ENCODE results near the gene EIF2AK3.

DNA sequence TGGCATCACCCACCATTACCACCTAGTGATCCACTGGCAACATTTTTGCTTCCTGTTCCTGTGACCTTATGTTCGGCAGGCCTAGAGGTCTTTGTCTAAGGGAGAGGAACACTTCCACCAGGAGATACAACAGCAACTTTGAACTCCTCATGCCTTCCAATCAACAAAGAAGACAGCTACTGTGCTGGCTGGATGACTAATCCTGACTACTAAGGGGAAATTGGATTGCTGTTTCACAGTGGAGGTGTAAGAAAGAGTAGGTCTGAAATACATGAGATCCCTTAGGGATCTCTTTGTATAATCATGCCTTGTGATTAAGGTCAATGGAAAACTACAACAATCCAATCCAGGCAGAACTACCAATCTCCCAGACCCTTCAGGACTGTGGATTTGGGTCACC lies 45.2 kb downstream of the EIF2AK3 start:
- TF ChIP-seq, protein P1, sequence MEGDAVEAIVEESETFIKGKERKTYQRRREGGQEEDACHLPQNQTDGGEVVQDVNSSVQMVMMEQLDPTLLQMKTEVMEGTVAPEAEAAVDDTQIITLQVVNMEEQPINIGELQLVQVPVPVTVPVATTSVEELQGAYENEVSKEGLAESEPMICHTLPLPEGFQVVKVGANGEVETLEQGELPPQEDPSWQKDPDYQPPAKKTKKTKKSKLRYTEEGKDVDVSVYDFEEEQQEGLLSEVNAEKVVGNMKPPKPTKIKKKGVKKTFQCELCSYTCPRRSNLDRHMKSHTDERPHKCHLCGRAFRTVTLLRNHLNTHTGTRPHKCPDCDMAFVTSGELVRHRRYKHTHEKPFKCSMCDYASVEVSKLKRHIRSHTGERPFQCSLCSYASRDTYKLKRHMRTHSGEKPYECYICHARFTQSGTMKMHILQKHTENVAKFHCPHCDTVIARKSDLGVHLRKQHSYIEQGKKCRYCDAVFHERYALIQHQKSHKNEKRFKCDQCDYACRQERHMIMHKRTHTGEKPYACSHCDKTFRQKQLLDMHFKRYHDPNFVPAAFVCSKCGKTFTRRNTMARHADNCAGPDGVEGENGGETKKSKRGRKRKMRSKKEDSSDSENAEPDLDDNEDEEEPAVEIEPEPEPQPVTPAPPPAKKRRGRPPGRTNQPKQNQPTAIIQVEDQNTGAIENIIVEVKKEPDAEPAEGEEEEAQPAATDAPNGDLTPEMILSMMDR (IDR thresholded peaks at IDR 0.05): no peak
- no peak for TF ChIP-seq EP300 (IDR thresholded peaks at IDR 0.05)
- no peak for TF ChIP-seq POLR2A (IDR thresholded peaks at IDR 0.05)

Data from sigmoid colon (tissue), 4 donors.